K562 (cell line): ENCODE results near the gene KCNJ9. TPM values are rescaled to one million over a fixed set of nuclear protein-coding genes. Genes with fewer than 3 reads are reported as not detected.

Experiments
- ATAC-seq: fragments of 200-7000 bp; cut with Tn5 transposase; 3 replicates; pipeline ENCODE4 v1.9.1; 2020; ENCODE audit warnings: moderate library complexity
- BruUV-seq: library from RNA; stranded (reverse); fragments of 400-500 nt; replicated peaks from 2 replicates; lab custom pipeline; 2021; lab: Mats Ljungman, UMichigan
- CTCF ChIA-PET: fragments of 300-600 bp; formaldehyde crosslinking; extraction: SDS; loops from one replicate; lab custom pipeline; 2021; ENCODE audit warnings: low intra/inter-chr PET ratio; lab: Yijun Ruan, JAX
- POLR2A ChIA-PET: fragments of 300-600, 350-650 bp; sonication (Branson Sonifier 250); formaldehyde crosslinking; extraction: SDS; loops from one replicate; lab custom pipeline; 2021; ENCODE audit warnings: antibody characterized with exemption, inconsistent platforms; lab: Yijun Ruan, JAX
- DNase-seq, 4 experiments: peaks; one replicate each; pipeline versions ENCODE4 v3.0.0 to v3.0.0-alpha.2; 2011 to 2018; ENCODE audit warnings: low spot score in 3 of 4, mixed read lengths in 3 of 4; ENCODE audit errors: extremely low read depth in 1 of 4
- FAIRE-seq: peaks from 2 replicates; lab custom pipeline; 2011; peaks lifted over from hg19 to GRCh38; lab: Jason Lieb, UNC
- H2AFZ ChIP-seq: 2 replicates; pipeline ENCODE4 v1.6.0; 2011; ENCODE audit warnings: low read depth, low read length, control low read depth, inconsistent platforms
- H3K27ac ChIP-seq: fragments of 200-600 bp; 3 replicates; pipeline ENCODE4 v1.8.0; 2011; ENCODE audit warnings: low read depth, mild to moderate bottlenecking, control low read depth, inconsistent platforms, low read length, moderate library complexity, mixed read lengths; ENCODE audit errors: extremely low read depth
- H3K27me3 ChIP-seq, 2 experiments: fragments of 300-600 bp in 1 of 2; 2 replicates in 1 of 2; 3 replicates in 1 of 2; pipeline versions ENCODE4 v1.6.0 to v1.8.0; 2011; ENCODE audit warnings: inconsistent platforms in 2 of 2, low read length in 2 of 2, mild to moderate bottlenecking in 1 of 2, mixed read lengths in 1 of 2, moderate library complexity in 1 of 2; ENCODE audit not compliant: control insufficient read depth in 2 of 2, insufficient read depth in 2 of 2
- H3K36me3 ChIP-seq: fragments of 300-600 bp; 3 replicates; pipeline ENCODE4 v1.8.0; 2011; ENCODE audit warnings: mild to moderate bottlenecking, low read length, inconsistent platforms; ENCODE audit not compliant: control insufficient read depth, insufficient read depth
- H3K4me1 ChIP-seq, 2 experiments: fragments of 200-600 bp in 1 of 2; replicated peaks in 1 of 2; 2 replicates in 1 of 2; 3 replicates in 1 of 2; pipeline versions ENCODE4 v1.5.1 to v1.8.0; 2011; ENCODE audit warnings: inconsistent platforms in 2 of 2, low read length in 2 of 2, mild to moderate bottlenecking in 1 of 2, mixed read lengths in 1 of 2, moderate library complexity in 1 of 2; ENCODE audit not compliant: control insufficient read depth in 2 of 2, insufficient read depth in 2 of 2
- H3K4me2 ChIP-seq: 2 replicates; pipeline ENCODE4 v1.6.1; 2011; ENCODE audit warnings: low read length, control low read depth, inconsistent platforms, mixed read lengths; ENCODE audit not compliant: insufficient read depth
- H3K4me3 ChIP-seq: fragments of 200-600 bp; sonication (generic), shearing (Covaris generic); 2 replicates; pipeline ENCODE4 v1.5.1; 2016; ENCODE audit warnings: control low read depth, inconsistent platforms
- H3K79me2 ChIP-seq: fragments of 200-600 bp; 3 replicates; pipeline ENCODE4 v1.8.0; 2011; ENCODE audit warnings: low read length, inconsistent platforms; ENCODE audit not compliant: control insufficient read depth, insufficient read depth
- H3K9ac ChIP-seq, 2 experiments: 2 replicates each; pipeline versions ENCODE4 v1.6.0 to v1.6.1; 2011; ENCODE audit warnings: low read depth in 2 of 2, low read length in 2 of 2, control low read depth in 1 of 2, inconsistent platforms in 1 of 2, mild to moderate bottlenecking in 1 of 2, mixed read lengths in 1 of 2; ENCODE audit not compliant: insufficient read depth in 1 of 2
- H3K9me1 ChIP-seq: one replicate; pipeline ENCODE4 v1.6.0; 2011; ENCODE audit warnings: inconsistent platforms, mild to moderate bottlenecking, low read length, moderate library complexity; ENCODE audit not compliant: control insufficient read depth, insufficient read depth
- H3K9me3 ChIP-seq: replicated peaks from 2 replicates; pipeline ENCODE4 v1.5.1; 2011; ENCODE audit warnings: low read depth, low read length, inconsistent platforms; ENCODE audit not compliant: control insufficient read depth, insufficient read depth
- H4K20me1 ChIP-seq: replicated peaks from 2 replicates; pipeline ENCODE4 v1.6.1; 2011; ENCODE audit warnings: low read length, inconsistent platforms, mixed read lengths; ENCODE audit not compliant: control insufficient read depth, insufficient read depth
- CAMTA2 ChIP-seq: fragments of 250-450 bp; sonication (Bioruptor Pico); conservative IDR thresholded peaks from 2 replicates; pipeline ENCODE4 v1.5.1; 2022
- FIP1L1 ChIP-seq: fragments of 200-400 bp; formaldehyde crosslinking; IDR thresholded peaks from 2 replicates; pipeline ENCODE4 v1.6.1; 2018; ENCODE audit warnings: mild to moderate bottlenecking, low read depth, low read length; ENCODE audit not compliant: poor library complexity, severe bottlenecking
- IFI16 ChIP-seq: fragments of 250-450 bp; sonication (Bioruptor Pico); IDR thresholded peaks from 2 replicates; pipeline ENCODE4 v2.1.2; 2022; ENCODE audit warnings: mild to moderate bottlenecking, inconsistent platforms
- JUN ChIP-seq, 2 experiments: sonication (generic) in 1 of 2; formaldehyde crosslinking in 1 of 2; IDR thresholded peaks; 2 replicates each; pipeline versions ENCODE4 v1.6.1 to v1.8.0; 2012 to 2022; ENCODE audit warnings: borderline replicate concordance in 2 of 2, mild to moderate bottlenecking in 2 of 2, improper control_type of control experiment in 1 of 2, low read depth in 1 of 2, low read length in 1 of 2, missing genetic modification reagents in 1 of 2
- MEF2A ChIP-seq: IDR thresholded peaks from 2 replicates; pipeline ENCODE4 v1.6.1; 2011; ENCODE audit warnings: low read depth, mild to moderate bottlenecking, low read length, moderate library complexity; ENCODE audit not compliant: control insufficient read depth
- NFIX ChIP-seq: fragments of 250-450 bp; sonication (Bioruptor Pico); IDR thresholded peaks from 2 replicates; pipeline ENCODE4 v1.4.0; 2020; ENCODE audit warnings: low read depth, mild to moderate bottlenecking, moderate library complexity
- PML ChIP-seq: IDR thresholded peaks from 2 replicates; pipeline ENCODE4 v1.6.1; 2012; ENCODE audit warnings: low read length, inconsistent platforms
- POU5F1 ChIP-seq: fragments of 150-350 bp; IDR thresholded peaks from 2 replicates; pipeline ENCODE4 v1.6.1; 2014; ENCODE audit warnings: borderline replicate concordance, low read length, low read depth, mild to moderate bottlenecking; ENCODE audit not compliant: partially characterized antibody
- SETDB1 ChIP-seq: IDR thresholded peaks from one replicate; pipeline ENCODE4 v1.6.1; 2012; ENCODE audit warnings: low read length, control low read depth, inconsistent platforms
- SP1 ChIP-seq: sonication (generic); formaldehyde crosslinking; IDR thresholded peaks from 2 replicates; pipeline ENCODE4 v1.8.1; 2022; ENCODE audit warnings: mild to moderate bottlenecking, missing genetic modification reagents
- SRSF1 ChIP-seq: fragments of 200-400 bp; formaldehyde crosslinking; IDR thresholded peaks from 2 replicates; pipeline ENCODE4 v1.6.1; 2017; ENCODE audit warnings: mild to moderate bottlenecking, low read depth, low read length, moderate library complexity
- TGIF2 ChIP-seq: sonication (generic); formaldehyde crosslinking; IDR thresholded peaks from 2 replicates; pipeline ENCODE4 v1.8.1; 2022; ENCODE audit warnings: mild to moderate bottlenecking, missing genetic modification reagents, moderate library complexity
- ZKSCAN8 ChIP-seq: fragments of 200-800 bp; sonication (Bioruptor generic); IDR thresholded peaks from 2 replicates; pipeline ENCODE4 v1.6.1; 2016; ENCODE audit warnings: missing genetic modification characterization, missing compliant biosample characterization
- ZNF134 ChIP-seq: fragments of 250-450 bp; sonication (Bioruptor Pico); conservative IDR thresholded peaks from 2 replicates; pipeline ENCODE4 v1.4.0; 2020
- WGBS: fragments of 100-300 bp; shearing (Covaris generic); methylation state at CpG from one replicate; pipeline ENCODE4 v1.1.6; 2016; ENCODE audit warnings: low coverage, mixed read lengths; ENCODE audit not compliant: insufficient coverage; ENCODE audit errors: missing lambda C conversion rate; 5-methylcytosine and 5-hydroxymethylcytosine counted together
- in situ Hi-C: fragments of 300-500 bp; cut with MboI; formaldehyde crosslinking; loops from 4 replicates; pipeline ENCODE4 v1.15.0; 2018; ENCODE audit warnings: inconsistent platforms, mixed read lengths
- intact Hi-C: fragments of 100-400 bp; cut with micrococcal nuclease; formaldehyde crosslinking; loops from 2 replicates; pipeline ENCODE4 v1.14.2; 2022
- polyA plus RNA-seq, 8 experiments: library from polyadenylated mRNA; depleted of rRNA in 4 of 8; stranded (reverse) in 5 of 8; unstranded in 3 of 8; fragments of >200 nt; fragmentation: Nextera tagmentation in 2 of 8; fragmentation: Illumina TruSeq in 1 of 8; extraction: Ambion mirVana in 2 of 8; extraction: Trizol in 1 of 8; gene quantifications; 2 replicates each; pipeline versions ENCODE4 v1.2.1 to v1.2.3, GENCODE V29; 2011 to 2014; ENCODE audit warnings: inconsistent platforms in 1 of 8, missing spikeins in 1 of 8
- total RNA-seq, 7 experiments: library from RNA; depleted of rRNA in 6 of 7; stranded (reverse); fragments of >200 nt in 6 of 7; fragmentation: Illumina TruSeq in 2 of 7; extraction: Trizol in 2 of 7; gene quantifications; 2 replicates each; pipeline versions ENCODE4 v1.2.1 to v1.2.3, GENCODE V29; 2011 to 2021; ENCODE audit warnings: low replicate concordance in 1 of 7
- TF ChIP-seq, protein P1 (sequence below): fragments of 250-450 bp; sonication (Bioruptor Pico); IDR thresholded peaks from 2 replicates; pipeline ENCODE4 v1.5.0; 2022; ENCODE audit warnings: mild to moderate bottlenecking
- TF ChIP-seq, protein P2 (sequence below): sonication (generic); formaldehyde crosslinking; IDR thresholded peaks from 2 replicates; pipeline ENCODE4 v1.8.0; 2022; ENCODE audit warnings: mild to moderate bottlenecking, missing genetic modification reagents
- TF ChIP-seq, protein P3 (sequence below), 2 experiments: fragments of 450-650 bp in 1 of 2; sonication (generic) in 1 of 2; formaldehyde crosslinking; conservative IDR thresholded peaks; 2 replicates each; pipeline versions ENCODE4 v1.4.0 to v1.8.1; 2020 to 2022; ENCODE audit warnings: mild to moderate bottlenecking in 1 of 2, missing genetic modification reagents in 1 of 2
- TF ChIP-seq, protein P4 (sequence below): fragments of 250-450 bp; sonication (Bioruptor Pico); IDR thresholded peaks from 2 replicates; pipeline ENCODE4 v1.8.0; 2021; ENCODE audit warnings: moderate library complexity, mild to moderate bottlenecking, inconsistent platforms

Gene KCNJ9
- total and polyA plus RNA-seq, 9 of the 15 experiments (the other 6 are each of a cell fraction or from before 2014, with no cell fraction given), result not detected

DNA sequence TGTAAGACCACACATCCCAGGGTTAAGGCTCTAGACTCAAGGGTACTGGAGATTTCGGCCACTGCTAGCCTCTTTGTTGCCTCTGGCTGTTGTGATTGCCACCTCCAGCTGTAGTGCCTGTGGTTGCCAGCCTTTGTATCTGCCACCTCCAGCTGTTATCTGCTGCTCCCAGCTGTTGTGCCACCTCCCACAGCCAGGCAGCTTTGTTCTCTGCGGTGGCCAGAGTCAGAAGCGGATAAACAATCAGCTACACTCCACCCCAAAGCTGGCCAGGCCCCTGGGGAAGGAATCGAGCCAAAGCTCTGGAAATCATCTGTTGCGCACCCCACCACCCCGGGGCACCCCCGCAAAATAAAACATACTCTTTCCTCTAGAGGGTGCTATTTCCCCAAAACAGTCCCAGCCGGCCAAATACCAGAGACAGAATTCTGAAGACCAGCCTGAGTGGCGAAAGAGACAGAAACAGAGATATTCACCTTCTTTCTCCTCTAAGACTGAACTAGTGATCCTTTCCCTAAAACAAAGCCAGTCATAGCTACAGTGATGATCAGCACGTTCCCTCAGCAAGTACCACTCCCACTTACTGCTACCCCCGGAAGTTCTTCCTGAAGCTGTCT is 34.7 kb upstream of the KCNJ9 start:
- no peak overlapping the region for H3K4me3 ChIP-seq
- intact Hi-C loops (loop anchor here (1.0 to 5.0 kb wide), 2 partner anchors 32 to 116 kb away; no protein-coding TSS in a partner anchor), in situ Hi-C loops (no loop called here)
- H3K4me1 ChIP-seq, result peaks cover 11 to 20% of the 10 kb centered on the region in 2 experiments; a peak in 4 of 5 replicates
- H3K79me2 ChIP-seq, result no peaks in the 10 kb centered on the region
- H3K36me3 ChIP-seq, result no peaks in the 10 kb centered on the region
- peak overlapping the region in 1 of 2 experiments; percentile 36; a peak in 1 of 4 replicates for H3K9ac ChIP-seq
- WGBS, result 0% methylated on average over 11 of the region's 11 CpGs
- no peak overlapping the region; the same call in 2 of the 3 replicates for H3K27ac ChIP-seq
- H4K20me1 ChIP-seq, result peaks cover 7% of the 10 kb centered on the region; the same call in 1 of the 2 replicates
- H3K27me3 ChIP-seq, result peaks cover 11 to 17% of the 10 kb centered on the region in 2 experiments
- peak overlapping the region; percentile 81 for H3K4me2 ChIP-seq
- ChIA-PET CTCF (interaction anchor here (1.0 to 1.6 kb wide), 2 partner anchors 32 to 38 kb away, joined by 3 to 7 read pairs; no protein-coding TSS in a partner anchor), POLR2A (interaction anchor here (0.6 to 2.0 kb wide), 13 partner anchors 8 to 864 kb away, joined by 3 to 12 read pairs (median 3); no protein-coding TSS in a partner anchor)
- no peaks in the 10 kb centered on the region for H3K9me3 ChIP-seq
- peak; percentile 93 to 97 (median 96) for DNase-seq
- peak overlapping the region; percentile 96 for H2AFZ ChIP-seq
- FAIRE-seq, result peak; percentile 97
- H3K9me1 ChIP-seq, result no peaks in the 10 kb centered on the region
- no TSS peak for BruUV-seq
- peak; percentile 99 for ATAC-seq
- TF ChIP-seq, protein P1, sequence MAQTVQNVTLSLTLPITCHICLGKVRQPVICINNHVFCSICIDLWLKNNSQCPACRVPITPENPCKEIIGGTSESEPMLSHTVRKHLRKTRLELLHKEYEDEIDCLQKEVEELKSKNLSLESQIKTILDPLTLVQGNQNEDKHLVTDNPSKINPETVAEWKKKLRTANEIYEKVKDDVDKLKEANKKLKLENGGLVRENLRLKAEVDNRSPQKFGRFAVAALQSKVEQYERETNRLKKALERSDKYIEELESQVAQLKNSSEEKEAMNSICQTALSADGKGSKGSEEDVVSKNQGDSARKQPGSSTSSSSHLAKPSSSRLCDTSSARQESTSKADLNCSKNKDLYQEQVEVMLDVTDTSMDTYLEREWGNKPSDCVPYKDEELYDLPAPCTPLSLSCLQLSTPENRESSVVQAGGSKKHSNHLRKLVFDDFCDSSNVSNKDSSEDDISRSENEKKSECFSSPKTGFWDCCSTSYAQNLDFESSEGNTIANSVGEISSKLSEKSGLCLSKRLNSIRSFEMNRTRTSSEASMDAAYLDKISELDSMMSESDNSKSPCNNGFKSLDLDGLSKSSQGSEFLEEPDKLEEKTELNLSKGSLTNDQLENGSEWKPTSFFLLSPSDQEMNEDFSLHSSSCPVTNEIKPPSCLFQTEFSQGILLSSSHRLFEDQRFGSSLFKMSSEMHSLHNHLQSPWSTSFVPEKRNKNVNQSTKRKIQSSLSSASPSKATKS (CRISPR knock-in tag), result no peak
- TF ChIP-seq FIP1L1 (no peak), SRSF1 (no peak), CAMTA2 (CRISPR knock-in tag) (no peak), TGIF2 (CRISPR knock-in tag) (no peak), SETDB1 (no peak), NFIX (no peak), PML (peak; percentile 98), SP1 (CRISPR knock-in tag) (peak; percentile 87), POU5F1 (no peak), ZNF134 (CRISPR knock-in tag) (peak; percentile 15; the same call in 1 of the 2 replicates), MEF2A (no peak), IFI16 (CRISPR knock-in tag) (no peak), JUN (IDR thresholded peaks at IDR 0.05; ENCODE audit: borderline replicate concordance, low read depth, low read length) (peak; percentile 29; the same call in 1 of the 2 replicates), JUN (CRISPR knock-in tag; IDR thresholded peaks at IDR 0.05; ENCODE audit: borderline replicate concordance) (no peak), ZKSCAN8 (peak; percentile 90)
- TF ChIP-seq, protein P2, sequence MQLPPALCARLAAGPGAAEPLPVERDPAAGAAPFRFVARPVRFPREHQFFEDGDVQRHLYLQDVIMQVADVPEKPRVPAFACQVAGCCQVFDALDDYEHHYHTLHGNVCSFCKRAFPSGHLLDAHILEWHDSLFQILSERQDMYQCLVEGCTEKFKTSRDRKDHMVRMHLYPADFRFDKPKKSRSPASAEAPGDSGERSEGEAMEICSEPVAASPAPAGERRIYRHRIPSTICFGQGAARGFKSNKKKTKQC (CRISPR knock-in tag), result no peak; the same call in 1 of the 2 replicates
- TF ChIP-seq, protein P3, sequence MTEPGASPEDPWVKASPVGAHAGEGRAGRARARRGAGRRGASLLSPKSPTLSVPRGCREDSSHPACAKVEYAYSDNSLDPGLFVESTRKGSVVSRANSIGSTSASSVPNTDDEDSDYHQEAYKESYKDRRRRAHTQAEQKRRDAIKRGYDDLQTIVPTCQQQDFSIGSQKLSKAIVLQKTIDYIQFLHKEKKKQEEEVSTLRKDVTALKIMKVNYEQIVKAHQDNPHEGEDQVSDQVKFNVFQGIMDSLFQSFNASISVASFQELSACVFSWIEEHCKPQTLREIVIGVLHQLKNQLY (CRISPR knock-in tag; conservative IDR thresholded peaks at IDR 0.05), result no peak
- TF ChIP-seq, protein P4, sequence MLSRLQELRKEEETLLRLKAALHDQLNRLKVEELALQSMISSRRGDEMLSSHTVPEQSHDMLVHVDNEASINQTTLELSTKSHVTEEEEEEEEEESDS, result no peak
